NCI-H2196 treated with DMSO at 0.1 percent for 48 hours (cell line): ENCODE data around the gene USP1.
A peak's percentile ranks its signal among the peaks of the same experiment; 100 is the strongest.

Source experiments
- DNase-seq: peaks from one replicate; lab custom pipeline; 2025; ENCODE audit not compliant: unreplicated experiment; lab: John Stamatoyannopoulos, UW

USP1 gene

DNA sequence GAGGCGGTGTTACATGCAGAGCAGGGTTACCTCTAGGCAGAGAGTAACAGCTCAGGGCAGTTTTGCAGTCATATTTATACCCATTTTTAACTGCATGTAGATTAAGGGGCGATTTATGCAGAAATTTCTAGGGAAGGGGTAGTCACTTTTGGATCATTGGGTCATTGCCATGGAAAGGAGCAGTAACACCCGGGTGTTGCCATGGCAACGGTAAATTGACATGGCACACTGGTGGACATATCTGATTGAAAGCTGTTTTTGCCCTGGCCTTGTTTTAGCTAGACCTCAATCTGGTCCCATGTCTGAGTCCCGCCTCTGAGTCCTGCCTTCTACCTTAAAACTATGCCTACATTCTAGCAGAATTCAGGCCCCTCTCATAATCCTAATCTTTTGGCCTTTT, 11.8 kb upstream of the USP1 start:
- DNase-seq = no peak

DNA sequence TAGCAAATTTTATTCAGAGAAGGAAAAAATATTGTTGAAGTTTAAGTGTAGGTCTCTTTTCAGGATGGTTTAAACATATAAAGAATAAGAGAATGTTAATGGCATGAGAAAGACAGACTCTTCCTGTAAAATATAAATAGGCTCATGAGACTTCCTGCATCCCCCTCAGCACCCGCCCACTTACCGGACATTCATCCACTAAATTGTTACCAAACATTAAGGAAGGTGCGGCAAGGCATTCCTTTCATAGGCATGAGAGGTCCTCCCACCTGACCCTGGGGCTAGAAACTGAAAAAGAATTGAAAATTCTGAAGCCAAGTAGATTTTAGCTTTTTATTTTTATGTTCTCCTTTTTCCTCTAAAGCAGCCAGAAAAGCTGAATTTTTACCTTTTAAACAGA, 10.6 kb upstream of the USP1 start:
- no peak for DNase-seq

DNA sequence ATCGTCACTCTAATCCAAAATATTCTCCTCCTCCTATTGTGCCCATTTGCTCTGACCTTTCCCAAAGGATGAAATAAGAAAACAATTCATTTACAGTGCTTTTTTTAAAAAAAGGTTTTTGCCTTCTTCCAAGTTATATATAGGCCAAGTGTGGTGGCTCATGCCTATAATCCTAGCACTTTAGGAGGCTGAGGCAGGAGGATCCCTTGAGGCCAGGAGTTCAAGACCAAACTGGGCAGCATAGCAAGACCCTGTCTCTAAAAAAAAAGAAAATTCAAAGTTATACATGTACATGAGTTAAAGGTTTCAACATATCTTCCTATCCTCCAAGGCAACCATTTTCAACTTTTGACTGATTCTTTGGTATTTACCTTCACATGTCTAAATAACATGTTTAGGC, 10.1 kb upstream of the USP1 start:
- no peak for DNase-seq

DNA sequence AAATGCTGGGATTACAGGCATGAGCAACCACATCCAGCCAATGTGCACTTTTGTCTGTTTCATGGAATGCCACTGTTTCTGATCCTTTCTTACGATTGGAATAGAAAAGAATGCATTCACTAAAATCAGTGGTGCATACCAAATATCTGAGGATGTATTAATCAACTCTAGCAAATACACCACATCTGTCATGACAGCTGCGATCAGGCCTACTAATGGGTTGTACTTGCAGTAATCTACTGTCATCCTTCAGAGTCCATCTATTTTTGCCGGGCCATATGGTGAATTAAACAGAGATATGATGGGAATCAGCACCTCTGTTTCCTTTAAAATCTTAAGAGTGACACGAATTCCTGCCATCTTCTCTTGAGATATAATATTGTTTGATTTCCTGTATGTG, 8.5 kb upstream of the USP1 start:
- no peak for DNase-seq

DNA sequence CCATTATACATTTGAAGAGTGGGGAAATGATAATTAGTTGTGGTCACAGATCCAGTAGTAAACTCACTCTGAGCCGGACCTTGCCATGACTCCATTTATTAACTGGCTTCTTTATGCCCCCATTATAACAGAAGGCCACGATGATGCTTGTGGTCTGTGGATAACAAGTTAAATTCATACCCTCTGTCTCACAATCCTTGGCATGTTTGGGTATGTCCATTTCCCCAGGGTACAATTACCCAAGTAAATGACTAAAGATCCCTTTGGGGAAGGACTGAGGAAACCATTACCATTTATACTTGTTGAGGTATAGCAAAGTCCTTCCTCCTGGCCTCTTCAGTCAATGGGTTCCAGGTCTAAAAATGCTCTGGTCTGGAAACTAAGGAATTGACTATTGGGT, 7.3 kb upstream of the USP1 start:
- DNase-seq = no peak

DNA sequence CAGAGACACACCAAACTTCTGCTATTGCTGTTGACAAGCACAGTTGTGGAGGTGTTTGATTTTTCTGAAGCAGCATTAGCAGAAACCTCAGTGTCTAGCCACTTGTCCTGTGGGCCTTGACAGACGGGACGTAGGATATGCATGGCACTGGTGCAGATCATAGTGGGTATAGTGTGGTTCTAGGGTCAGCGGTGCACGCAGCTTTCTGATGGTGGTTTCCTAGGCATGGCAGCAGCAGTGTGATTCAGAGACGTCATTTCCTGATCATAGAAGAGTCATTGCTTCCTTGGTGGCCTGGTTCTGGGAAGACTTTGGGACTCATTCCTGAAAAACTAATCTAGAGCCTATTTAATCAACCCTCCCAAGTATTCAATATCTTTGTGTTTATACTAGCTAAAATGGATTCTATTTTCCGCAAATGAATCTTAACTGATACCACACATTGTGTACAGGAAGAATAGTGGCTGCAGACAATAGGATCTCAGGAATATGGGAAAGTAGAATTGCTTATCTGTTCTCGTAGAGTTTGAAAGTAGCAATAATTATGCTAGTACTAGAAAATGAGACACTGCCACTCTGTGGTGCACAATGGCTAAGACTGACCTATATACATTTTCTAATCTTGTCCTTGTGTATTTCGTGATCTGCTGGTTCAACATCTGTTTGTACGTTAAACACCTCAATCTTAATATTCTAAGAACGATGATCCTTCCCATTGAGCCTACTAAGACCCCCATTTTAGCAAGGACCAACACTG, 2.8 kb upstream of the USP1 start:
- no peak for DNase-seq

DNA sequence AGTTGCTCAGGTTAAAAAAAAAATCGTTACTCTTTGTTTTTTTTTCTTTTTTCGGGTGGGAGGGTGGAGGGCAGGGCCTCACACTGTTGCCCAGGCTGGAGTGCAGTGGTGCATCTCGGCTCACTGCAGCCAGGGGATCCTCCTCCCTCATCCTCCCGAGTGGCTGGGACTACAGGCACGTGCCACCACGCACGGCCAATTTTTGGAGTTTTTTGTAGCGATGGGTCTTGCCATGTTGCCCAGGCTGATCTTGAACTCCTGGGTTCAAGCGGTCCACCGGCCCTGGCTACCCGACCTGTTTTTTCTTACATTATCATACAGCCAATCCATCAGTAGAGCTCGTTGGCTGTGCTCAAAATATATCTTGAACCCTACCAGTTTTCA, 2.2 kb upstream of the USP1 start:
- DNase-seq = no peak

DNA sequence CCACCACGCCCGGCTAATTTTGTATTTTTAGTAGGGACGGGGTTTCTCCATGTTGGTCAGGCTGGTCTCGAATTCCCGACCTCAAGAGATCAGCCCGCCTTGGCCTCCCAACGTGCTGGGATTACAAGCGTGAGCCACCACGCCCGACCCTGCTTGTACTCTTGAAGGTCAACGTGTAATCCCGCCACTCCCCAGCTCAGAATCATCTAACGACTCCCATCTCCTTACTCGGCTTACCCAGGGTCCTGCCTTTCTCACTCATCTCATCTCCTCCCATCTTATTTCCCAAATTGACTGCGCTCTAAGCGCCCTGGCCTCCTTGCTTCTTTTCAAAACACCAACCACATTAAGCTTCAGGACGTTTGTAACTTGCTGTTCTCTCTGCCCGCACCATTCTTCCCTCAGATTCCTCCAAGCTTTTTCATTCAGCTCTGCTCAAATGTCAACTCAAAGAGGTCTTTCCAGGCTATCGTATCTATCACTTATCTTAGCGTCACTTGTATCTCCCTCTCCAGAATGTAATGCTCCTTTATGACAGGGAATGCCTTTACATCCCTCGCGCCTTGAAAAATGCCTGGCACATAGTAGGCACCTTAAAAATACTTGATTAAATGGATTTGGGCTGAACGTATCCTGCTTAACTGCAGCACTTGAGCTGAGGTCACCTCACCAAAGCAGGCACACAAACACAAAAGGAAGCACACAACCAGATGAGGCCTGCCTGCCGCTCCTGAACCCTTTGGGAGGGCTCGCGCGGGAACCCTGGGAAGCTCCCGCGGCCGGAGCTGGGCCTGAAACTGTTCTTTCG, 1.4 kb upstream of the USP1 start:
- DNase-seq = no peak

DNA sequence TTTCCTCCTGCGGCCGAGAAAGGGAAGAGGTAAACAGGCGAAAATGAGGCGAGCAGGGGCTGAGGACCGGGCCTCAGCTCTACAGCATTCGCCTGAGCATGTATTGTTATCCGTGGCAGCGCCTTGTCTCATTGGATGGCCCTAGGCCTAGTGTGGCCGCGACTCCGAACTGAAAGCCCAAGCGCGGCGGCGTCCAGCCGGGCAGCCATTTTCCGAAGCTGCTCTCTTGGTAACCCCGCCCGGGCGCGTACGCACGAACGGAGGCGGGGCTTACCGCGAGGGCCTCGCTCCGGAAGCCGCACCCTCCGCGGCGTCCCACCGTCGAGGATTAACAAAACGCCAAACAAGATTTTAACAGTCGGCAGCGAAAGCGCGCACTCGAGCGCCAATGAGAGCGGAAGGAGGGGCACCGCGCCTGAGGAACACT, 797 bp upstream of the USP1 start:
- no peak for DNase-seq

DNA sequence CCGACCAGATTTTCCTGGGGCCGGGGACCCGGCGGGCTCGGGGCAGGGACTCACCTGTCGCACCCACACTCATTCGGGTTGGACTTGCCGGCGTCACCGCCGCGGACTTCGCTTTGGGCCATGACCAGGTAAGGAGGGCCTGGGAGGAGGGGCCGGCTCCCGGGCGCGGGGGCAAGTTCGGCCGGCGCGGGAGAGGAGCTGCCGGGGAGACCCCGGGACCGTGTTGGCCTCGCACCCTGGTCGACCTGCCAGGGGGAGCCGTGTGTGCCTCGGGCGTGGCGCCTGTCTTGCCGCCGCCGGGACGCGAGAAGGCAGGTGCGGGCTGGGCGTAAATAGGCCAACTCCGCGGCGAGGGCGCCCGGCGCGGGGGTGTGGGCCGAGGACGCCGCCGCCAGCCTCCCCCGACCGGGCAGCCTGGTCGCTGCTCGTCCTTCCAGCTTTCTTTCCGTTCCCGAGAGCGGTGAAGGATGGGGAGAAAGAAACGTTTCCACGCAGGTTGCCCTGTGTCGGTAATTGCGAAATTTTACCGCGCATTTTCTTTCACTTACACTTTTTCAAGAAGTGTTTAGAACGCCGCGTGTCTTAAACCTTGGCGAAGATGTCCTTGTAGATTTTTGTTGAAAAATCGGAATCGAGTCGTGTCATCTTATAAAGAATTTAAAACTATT, 558 bp downstream of the USP1 start:
- DNase-seq = peak; percentile 41

DNA sequence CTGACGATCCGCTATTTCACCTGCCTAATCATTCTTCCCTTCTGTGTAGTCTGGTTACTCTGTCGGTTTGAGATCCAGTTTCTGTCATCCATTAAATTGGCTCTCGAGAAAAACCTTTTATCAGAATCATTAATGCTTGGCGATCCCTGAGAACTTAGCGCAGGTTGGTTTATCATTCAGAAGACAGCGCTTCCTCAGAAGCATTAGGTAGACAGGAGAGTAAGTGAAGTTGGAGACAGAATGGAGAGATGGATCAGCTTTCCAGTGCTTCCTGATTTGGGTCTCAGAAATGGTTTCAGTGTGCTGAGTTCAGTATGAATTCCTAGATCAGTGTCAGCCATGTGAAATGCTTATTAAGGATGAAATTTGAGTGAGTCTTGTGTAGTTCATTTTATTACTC, 1.3 kb downstream of the USP1 start:
- DNase-seq = no peak

DNA sequence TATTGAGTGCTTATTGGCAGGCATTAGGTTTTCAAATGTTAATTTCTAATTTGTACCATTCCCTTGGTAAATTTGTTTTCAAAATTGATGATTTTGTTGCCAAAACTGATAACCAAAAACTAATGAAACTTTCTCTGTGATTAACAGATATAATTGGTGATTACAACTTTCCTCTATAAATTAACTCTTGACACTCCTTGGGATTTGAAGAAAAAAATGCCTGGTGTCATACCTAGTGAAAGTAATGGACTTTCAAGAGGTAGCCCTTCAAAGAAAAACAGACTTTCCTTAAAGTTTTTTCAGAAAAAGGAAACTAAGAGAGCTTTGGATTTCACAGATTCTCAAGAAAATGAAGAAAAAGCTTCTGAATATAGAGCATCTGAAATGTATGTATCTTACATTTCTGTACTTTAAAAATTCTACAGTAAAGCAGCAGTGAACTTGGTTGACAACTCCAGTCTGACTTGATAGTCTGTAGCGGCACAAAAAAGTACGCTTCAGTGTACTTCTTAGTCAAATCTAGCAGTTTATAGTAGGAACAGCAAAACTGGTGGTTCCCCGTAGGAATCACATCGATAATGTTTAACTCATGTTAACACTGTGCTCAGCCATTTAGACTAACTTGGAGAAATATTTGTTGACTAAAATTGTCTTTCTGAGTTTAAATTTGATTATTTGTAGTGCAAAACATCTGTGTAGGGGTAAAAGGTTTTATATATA, 3.0 kb downstream of the USP1 start:
- DNase-seq = no peak

DNA sequence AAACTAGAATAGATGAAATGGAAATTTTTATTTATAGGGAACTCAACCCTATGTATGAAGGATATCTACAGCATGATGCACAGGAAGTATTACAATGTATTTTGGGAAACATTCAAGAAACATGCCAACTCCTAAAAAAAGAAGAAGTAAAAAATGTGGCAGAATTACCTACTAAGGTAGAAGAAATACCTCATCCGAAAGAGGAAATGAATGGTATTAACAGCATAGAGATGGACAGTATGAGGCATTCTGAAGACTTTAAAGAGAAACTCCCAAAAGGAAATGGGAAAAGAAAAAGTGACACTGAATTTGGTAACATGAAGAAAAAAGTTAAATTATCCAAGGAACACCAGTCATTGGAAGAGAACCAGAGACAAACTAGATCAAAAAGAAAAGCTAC, 7.9 kb downstream of the USP1 start:
- no peak for DNase-seq

DNA sequence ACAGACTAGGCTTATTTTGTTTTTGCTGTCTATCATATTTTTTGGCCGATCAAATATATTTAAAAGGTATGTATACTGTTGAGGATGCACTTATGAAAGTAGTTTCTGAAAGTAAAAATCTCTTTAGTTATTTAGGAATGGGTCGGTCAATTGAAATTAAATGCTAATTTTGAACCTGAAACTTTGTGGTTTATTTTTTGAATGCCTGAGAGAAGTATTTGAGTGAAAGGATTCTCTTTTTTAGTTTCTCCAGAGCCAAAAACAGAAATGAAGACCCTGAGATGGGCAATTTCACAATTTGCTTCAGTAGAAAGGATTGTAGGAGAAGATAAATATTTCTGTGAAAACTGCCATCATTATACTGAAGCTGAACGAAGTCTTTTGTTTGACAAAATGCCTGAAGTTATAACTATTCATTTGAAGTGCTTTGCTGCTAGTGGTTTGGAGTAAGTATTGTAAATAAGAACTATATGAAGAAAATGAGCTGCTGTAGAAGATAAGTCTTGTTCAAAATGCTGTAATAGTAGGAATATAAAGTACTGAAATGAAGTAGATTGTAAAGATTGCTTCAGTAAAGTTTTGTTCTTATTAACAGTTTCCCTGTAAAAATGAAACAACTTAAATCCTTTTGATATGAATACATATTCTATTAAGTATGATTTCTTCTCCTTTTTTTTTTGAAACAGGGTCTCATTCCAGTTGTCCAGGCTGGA, 11.5 kb downstream of the USP1 start:
- DNase-seq = no peak

DNA sequence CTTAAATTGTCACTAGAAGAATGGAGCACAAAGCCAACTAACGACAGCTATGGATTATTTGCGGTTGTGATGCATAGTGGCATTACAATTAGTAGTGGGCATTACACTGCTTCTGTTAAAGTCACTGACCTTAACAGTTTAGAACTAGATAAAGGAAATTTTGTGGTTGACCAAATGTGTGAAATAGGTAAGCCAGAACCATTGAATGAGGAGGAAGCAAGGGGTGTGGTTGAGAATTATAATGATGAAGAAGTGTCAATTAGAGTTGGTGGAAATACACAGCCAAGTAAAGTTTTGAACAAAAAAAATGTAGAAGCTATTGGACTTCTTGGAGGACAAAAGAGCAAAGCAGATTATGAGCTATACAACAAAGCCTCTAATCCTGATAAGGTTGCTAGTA, 13.5 kb downstream of the USP1 start:
- no peak for DNase-seq

DNA sequence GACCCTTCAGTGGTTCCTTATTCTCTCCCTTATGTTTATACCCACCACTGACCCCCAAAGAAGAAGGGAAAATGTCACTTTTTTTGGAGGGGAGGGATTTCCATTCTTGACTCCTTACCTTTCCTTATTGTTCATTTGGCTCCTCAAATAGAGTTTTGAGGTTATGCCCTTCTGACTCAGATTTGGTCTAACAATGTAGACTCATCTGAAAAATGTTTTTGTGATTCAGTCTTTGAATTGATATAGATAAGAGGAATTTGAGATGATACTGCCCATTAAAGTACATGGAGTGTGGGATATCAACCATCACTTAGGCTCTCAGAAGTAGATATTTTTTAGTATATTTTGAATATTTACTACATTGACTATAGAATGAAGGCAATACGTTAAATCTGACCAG, 16.1 kb downstream of the USP1 start:
- no peak for DNase-seq

DNA sequence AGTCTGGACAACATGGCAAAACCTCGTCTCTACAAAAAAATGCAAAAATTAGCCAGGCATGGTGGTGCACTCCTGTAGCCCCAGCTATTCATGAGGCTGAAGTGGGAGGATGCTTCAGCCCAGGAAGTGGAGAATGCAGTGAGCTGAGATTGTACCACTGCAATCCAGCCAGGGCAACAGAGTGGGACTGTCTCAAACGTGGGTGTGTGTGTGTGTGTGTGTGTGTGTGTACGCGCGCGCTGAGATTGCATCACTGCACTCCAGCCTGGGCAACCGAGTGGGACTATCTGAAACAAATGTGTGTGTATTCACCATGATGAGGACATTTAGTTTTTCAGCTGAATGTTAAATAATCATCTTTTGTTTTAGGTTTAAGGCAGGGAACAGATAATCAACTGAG, 21.1 kb downstream of the USP1 start:
- DNase-seq = no peak

DNA sequence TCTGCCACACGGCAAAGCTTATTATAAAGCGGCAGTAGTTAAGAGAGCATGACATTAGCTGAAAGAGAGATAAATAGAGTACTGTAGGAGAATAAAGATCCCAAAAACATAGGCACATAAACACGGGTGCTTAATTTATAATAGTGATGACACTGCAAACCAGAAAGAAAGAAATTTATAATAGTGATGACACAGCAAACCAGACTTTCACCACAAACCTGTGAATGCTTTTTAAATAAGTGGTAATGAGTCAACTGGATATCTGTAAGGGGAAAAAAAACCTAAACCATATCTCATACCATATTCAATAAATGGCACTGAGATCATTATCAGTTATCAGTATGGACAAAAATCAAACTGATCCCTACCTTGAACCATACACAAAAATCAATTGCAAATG, 25.5 kb downstream of the USP1 start:
- DNase-seq = no peak

DNA sequence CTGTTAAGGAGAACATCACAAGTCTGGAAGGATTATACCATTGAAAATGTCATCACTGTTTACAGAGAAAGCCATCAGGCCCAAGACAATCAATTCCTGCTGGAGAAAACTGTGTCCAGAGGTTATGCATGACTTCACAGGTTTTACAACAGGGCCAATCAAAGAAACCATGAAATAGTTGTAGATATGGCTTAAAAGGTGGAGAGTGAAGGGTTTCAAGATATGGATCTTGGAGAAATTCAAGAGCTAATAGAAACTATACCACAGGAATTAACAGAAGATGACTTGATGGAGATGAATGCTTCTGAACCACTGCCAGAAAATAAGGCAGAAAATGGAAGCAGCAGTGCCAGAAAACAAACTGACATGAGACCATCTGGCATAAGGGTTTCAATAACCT, 30.2 kb downstream of the USP1 start:
- DNase-seq = no peak

DNA sequence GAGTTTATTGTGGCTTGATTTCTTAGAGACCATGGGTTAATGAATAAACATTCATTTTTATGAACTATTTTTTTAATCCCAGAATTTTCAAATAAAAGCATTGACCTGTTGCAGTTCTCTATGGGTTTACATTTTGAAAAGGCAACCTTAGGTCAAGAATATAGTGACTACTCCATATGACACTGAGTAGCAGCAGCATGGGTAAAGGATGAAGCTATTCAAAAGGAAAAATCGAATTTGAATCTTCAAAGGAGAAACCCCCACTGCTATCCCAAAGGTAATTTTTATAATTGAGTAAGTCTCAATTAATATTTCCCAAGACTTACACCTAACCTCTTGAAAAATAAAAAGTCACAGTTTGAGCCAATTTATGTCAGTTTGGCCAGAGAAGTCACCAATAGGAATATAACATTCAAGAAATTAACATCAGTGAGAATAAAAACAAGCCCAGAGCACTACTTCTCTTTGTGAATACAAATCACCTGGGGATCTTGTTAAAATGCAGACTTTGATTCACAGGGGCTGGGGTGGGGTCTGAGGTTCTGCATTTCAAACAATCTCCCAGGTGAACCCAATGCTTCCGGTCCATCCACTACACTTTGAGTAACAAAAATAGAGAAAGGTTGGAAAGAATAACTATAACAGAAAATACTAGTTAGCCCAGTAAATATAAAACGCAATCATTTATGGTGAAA, 39.8 kb downstream of the USP1 start:
- no peak for DNase-seq
